SK-N-SH treated with all-trans-retinoic acid at 6 μM for 48 hours (cell line): ENCODE results near the gene REPIN1.

ENCODE experiments used
- ATAC-seq: fragments of 200-7000 bp; cut with Tn5 transposase; 3 replicates; pipeline ENCODE4 v1.9.1; 2020; ENCODE audit warnings: mild to moderate bottlenecking, moderate library complexity
- ARNTL ChIP-seq: fragments of 450-650 bp; formaldehyde crosslinking; IDR thresholded peaks from 2 replicates; pipeline ENCODE4 v1.5.0; 2020; ENCODE audit warnings: low read depth, mild to moderate bottlenecking, moderate library complexity, borderline replicate concordance
- BACH2 ChIP-seq: fragments of 250-450 bp; sonication (Bioruptor Pico); IDR thresholded peaks from 2 replicates; pipeline ENCODE4 v1.9.0; 2021; ENCODE audit warnings: mild to moderate bottlenecking, borderline replicate concordance
- CREB5 ChIP-seq: fragments of 250-450 bp; sonication (Bioruptor Pico); IDR thresholded peaks from 2 replicates; pipeline ENCODE4 v1.5.1; 2020; ENCODE audit warnings: low read depth, mild to moderate bottlenecking, moderate library complexity
- CSDC2 ChIP-seq: fragments of 250-450 bp; sonication (Bioruptor Pico); IDR thresholded peaks from 2 replicates; pipeline ENCODE4 v1.5.0; 2020; ENCODE audit warnings: mild to moderate bottlenecking, moderate library complexity
- CSRNP3 ChIP-seq: fragments of 250-450 bp; sonication (Bioruptor Pico); IDR thresholded peaks from 2 replicates; pipeline ENCODE4 v1.5.1; 2021; ENCODE audit warnings: mild to moderate bottlenecking, moderate library complexity
- ESRRG ChIP-seq: fragments of 250-450 bp; sonication (Bioruptor Pico); IDR thresholded peaks from 2 replicates; pipeline ENCODE4 v1.6.1; 2021; ENCODE audit warnings: mild to moderate bottlenecking
- GLIS3 ChIP-seq: fragments of 250-450 bp; sonication (Bioruptor Pico); IDR thresholded peaks from 2 replicates; pipeline ENCODE4 v1.5.0; 2020; ENCODE audit warnings: mild to moderate bottlenecking, moderate library complexity
- OSR1 ChIP-seq: fragments of 250-450 bp; sonication (Bioruptor Pico); IDR thresholded peaks from 2 replicates; pipeline ENCODE4 v1.8.0; 2022; ENCODE audit warnings: moderate library complexity, mild to moderate bottlenecking, inconsistent platforms
- POU6F1 ChIP-seq: fragments of 250-450 bp; sonication (Bioruptor Pico); IDR thresholded peaks from 2 replicates; pipeline ENCODE4 v1.8.0; 2021; ENCODE audit warnings: low read depth, mild to moderate bottlenecking, moderate library complexity, borderline replicate concordance
- PPARA ChIP-seq: fragments of 250-450 bp; sonication (Bioruptor Pico); IDR thresholded peaks from 2 replicates; pipeline ENCODE4 v1.5.0; 2020; ENCODE audit warnings: mild to moderate bottlenecking, borderline replicate concordance
- RARB ChIP-seq: fragments of 250-450 bp; sonication (Bioruptor Pico); IDR thresholded peaks from 2 replicates; pipeline ENCODE4 v1.8.0; 2021; ENCODE audit warnings: mild to moderate bottlenecking, moderate library complexity
- SNAI2 ChIP-seq: fragments of 250-450 bp; sonication (Bioruptor Pico); IDR thresholded peaks from 2 replicates; pipeline ENCODE4 v1.5.0; 2020; ENCODE audit warnings: mild to moderate bottlenecking, moderate library complexity
- TCF4 ChIP-seq: fragments of 250-450 bp; sonication (Bioruptor Pico); IDR thresholded peaks from 2 replicates; pipeline ENCODE4 v1.8.0; 2021; ENCODE audit warnings: mild to moderate bottlenecking, moderate library complexity, borderline replicate concordance
- TOX ChIP-seq: fragments of 250-450 bp; sonication (Bioruptor Pico); IDR thresholded peaks from 2 replicates; pipeline ENCODE4 v1.8.0; 2021; ENCODE audit warnings: mild to moderate bottlenecking, moderate library complexity, borderline replicate concordance
- ZFP3 ChIP-seq: fragments of 250-450 bp; sonication (Bioruptor Pico); IDR thresholded peaks from 2 replicates; pipeline ENCODE4 v1.5.0; 2020; ENCODE audit warnings: mild to moderate bottlenecking, moderate library complexity
- ZFP30 ChIP-seq: fragments of 450-650 bp; formaldehyde crosslinking; IDR thresholded peaks from 2 replicates; pipeline ENCODE4 v1.5.0; 2022; ENCODE audit warnings: mild to moderate bottlenecking, moderate library complexity
- ZNF565 ChIP-seq: fragments of 450-650 bp; formaldehyde crosslinking; conservative IDR thresholded peaks from 2 replicates; pipeline ENCODE4 v1.5.0; 2020; ENCODE audit warnings: low read depth, mild to moderate bottlenecking, moderate library complexity
- ZNF70 ChIP-seq: fragments of 450-650 bp; formaldehyde crosslinking; IDR thresholded peaks from 2 replicates; pipeline ENCODE4 v1.5.0; 2020; ENCODE audit warnings: mild to moderate bottlenecking, moderate library complexity
- ZNF8 ChIP-seq: fragments of 450-650 bp; formaldehyde crosslinking; IDR thresholded peaks from 2 replicates; pipeline ENCODE4 v1.5.0; 2020; ENCODE audit warnings: mild to moderate bottlenecking, moderate library complexity
- TF ChIP-seq, protein P1 (sequence below): fragments of 250-450 bp; sonication (Bioruptor Pico); IDR thresholded peaks from 2 replicates; pipeline ENCODE4 v1.8.0; 2020; ENCODE audit warnings: mild to moderate bottlenecking, moderate library complexity, borderline replicate concordance

REPIN1 gene

GRCh38 chr7:150372271-150373048 lies 3.8 kb downstream of the REPIN1 start:
- no peak for ATAC-seq
- TF ChIP-seq ZNF8 (CRISPR knock-in tag) (no peak), ZFP3 (CRISPR knock-in tag) (no peak), CSRNP3 (CRISPR knock-in tag) (no peak), ZNF565 (CRISPR knock-in tag) (no peak), SNAI2 (CRISPR knock-in tag) (no peak), PPARA (CRISPR knock-in tag) (no peak), POU6F1 (CRISPR knock-in tag) (no peak), RARB (CRISPR knock-in tag) (no peak), CSDC2 (no peak), OSR1 (CRISPR knock-in tag) (no peak), ARNTL (CRISPR knock-in tag) (no peak), ESRRG (CRISPR knock-in tag) (no peak), GLIS3 (CRISPR knock-in tag) (no peak)
- TF ChIP-seq, protein P1, sequence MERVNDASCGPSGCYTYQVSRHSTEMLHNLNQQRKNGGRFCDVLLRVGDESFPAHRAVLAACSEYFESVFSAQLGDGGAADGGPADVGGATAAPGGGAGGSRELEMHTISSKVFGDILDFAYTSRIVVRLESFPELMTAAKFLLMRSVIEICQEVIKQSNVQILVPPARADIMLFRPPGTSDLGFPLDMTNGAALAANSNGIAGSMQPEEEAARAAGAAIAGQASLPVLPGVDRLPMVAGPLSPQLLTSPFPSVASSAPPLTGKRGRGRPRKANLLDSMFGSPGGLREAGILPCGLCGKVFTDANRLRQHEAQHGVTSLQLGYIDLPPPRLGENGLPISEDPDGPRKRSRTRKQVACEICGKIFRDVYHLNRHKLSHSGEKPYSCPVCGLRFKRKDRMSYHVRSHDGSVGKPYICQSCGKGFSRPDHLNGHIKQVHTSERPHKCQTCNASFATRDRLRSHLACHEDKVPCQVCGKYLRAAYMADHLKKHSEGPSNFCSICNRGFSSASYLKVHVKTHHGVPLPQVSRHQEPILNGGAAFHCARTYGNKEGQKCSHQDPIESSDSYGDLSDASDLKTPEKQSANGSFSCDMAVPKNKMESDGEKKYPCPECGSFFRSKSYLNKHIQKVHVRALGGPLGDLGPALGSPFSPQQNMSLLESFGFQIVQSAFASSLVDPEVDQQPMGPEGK (CRISPR knock-in tag): no peak
- TF ChIP-seq, all 23 proteins: peak for 0

DNA sequence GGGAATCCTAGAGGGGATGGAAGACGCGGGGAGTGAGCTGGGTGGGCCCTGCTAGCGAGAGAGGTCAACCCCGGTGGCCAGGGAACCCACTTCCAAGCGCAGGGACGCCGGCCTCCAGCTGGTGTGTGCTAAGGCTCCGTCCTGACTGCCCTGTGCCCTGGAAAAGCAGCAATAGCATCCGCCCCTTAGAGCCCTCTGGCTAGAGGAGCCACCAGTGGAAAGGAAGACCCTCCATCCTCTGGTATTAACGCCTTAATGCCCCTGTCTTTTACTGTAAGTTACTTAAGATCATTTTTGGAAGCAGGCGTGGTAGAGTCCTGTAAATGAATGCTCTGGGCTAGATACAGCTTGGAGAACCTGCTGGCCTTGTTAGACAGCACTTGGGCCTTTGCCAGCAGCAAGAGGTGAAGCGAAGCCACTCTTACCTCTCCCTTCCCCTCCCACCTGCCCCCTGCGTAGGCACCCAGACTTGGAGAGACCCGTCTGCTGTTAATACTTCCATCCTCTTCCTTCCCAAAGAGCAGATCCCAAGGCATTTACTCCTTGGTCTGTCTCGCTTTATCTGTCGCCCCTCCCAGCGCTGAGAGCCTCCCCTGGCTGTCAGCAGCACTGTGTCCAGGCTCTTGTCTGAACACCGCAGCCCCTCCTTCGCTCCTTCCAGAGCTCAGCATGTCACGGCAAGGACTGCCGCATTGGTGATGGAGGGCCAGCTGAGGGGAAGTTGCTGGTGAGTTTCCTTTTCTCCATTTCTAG lies 4.6 kb downstream of the REPIN1 start:
- TF ChIP-seq ARNTL (CRISPR knock-in tag): no peak
- no peak for TF ChIP-seq GLIS3 (CRISPR knock-in tag)
- TF ChIP-seq ZFP30 (CRISPR knock-in tag): no peak
- no peak for TF ChIP-seq POU6F1 (CRISPR knock-in tag)
- TF ChIP-seq CSDC2: no peak
- no peak for TF ChIP-seq TOX
- TF ChIP-seq ZNF565 (CRISPR knock-in tag): no peak
- TF ChIP-seq ESRRG (CRISPR knock-in tag): no peak
- TF ChIP-seq CSRNP3 (CRISPR knock-in tag): no peak
- TF ChIP-seq TCF4: no peak
- TF ChIP-seq, all 23 proteins: peak for 0
- no peak for ATAC-seq

GRCh38 chr7:150374026-150374425 lies 5.4 kb downstream of the REPIN1 start:
- no peak for ATAC-seq
- no peak for TF ChIP-seq OSR1 (CRISPR knock-in tag)
- TF ChIP-seq GLIS3 (CRISPR knock-in tag): no peak
- TF ChIP-seq POU6F1 (CRISPR knock-in tag): no peak
- TF ChIP-seq SNAI2 (CRISPR knock-in tag): no peak
- TF ChIP-seq CSDC2: no peak
- no peak for TF ChIP-seq ZNF565 (CRISPR knock-in tag)
- no peak for TF ChIP-seq ARNTL (CRISPR knock-in tag)
- no peak for TF ChIP-seq CREB5 (CRISPR knock-in tag)
- TF ChIP-seq RARB (CRISPR knock-in tag): no peak
- no peak for TF ChIP-seq TOX
- TF ChIP-seq BACH2 (CRISPR knock-in tag): no peak
- TF ChIP-seq ZFP30 (CRISPR knock-in tag): no peak
- no peak for TF ChIP-seq ZNF70
